LNCaP clone FGC (cell line): ENCODE results near the gene EFNA5.
"Not testable (repeated sequence)": the region's sequence is repeated elsewhere in the genome, so short reads cannot be mapped to it uniquely, and the experiment has no call there.

Experiments
- DNase-seq: peaks from one replicate; pipeline ENCODE4 v3.0.0-alpha.2; 2011; ENCODE audit warnings: low read depth
- H3K4me3 ChIP-seq: 2 replicates; pipeline ENCODE4 v1.5.1; 2011; ENCODE audit warnings: mild to moderate bottlenecking, low read depth, low read length, control low read depth
- TF ChIP-seq, protein P1 (sequence below): IDR thresholded peaks from 2 replicates; pipeline ENCODE4 v1.5.1; 2012; ENCODE audit warnings: mild to moderate bottlenecking; ENCODE audit not compliant: control insufficient read depth, insufficient read depth; ENCODE audit errors: extremely low read depth

EFNA5 gene

DNA sequence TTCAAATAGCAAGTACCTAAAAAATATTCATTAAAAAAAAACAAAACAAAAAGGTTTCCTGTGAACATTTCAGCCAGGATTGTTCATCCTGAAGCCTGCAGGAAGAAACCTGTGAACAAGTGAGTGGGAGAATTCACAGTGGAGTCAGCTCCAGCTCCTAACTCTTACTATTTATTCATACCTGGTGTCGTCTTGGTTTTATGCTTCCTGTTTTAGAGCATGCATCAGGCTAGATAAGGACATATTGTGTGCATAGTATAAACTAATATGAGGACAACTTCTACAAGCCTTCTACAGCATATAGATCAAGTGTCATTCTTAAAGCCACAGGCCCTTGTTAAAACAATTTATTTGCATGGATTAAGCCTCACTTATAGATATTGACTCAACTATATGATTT lies 169.9 kb downstream of the EFNA5 start:
- no peak for DNase-seq
- TF ChIP-seq, protein P1, sequence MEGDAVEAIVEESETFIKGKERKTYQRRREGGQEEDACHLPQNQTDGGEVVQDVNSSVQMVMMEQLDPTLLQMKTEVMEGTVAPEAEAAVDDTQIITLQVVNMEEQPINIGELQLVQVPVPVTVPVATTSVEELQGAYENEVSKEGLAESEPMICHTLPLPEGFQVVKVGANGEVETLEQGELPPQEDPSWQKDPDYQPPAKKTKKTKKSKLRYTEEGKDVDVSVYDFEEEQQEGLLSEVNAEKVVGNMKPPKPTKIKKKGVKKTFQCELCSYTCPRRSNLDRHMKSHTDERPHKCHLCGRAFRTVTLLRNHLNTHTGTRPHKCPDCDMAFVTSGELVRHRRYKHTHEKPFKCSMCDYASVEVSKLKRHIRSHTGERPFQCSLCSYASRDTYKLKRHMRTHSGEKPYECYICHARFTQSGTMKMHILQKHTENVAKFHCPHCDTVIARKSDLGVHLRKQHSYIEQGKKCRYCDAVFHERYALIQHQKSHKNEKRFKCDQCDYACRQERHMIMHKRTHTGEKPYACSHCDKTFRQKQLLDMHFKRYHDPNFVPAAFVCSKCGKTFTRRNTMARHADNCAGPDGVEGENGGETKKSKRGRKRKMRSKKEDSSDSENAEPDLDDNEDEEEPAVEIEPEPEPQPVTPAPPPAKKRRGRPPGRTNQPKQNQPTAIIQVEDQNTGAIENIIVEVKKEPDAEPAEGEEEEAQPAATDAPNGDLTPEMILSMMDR, result no peak

DNA sequence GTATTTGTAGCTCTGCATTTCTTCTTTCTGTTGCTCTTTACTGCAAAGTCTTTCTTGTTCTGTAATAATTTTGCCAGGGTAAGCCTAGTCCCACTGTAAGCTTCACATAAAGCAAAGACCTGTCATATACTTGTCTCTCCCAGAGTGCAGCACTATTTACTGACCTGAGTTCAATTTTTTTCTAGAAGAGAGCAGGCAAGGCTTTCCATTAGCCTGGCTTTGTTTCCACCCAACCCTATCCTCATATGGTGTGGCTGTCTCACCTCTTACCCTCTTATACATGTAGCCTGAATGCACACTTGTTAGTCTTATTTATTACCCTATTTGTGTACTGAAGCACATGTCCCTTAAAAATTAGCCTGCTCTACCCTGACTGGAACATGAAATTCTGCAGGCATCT lies 170.4 kb downstream of the EFNA5 start:
- no peak overlapping the region for H3K4me3 ChIP-seq
- TF ChIP-seq, protein P1, result no peak
- no peak for DNase-seq

More for the DNA sequence above, 169.9 kb downstream of the EFNA5 start:
- H3K4me3 ChIP-seq, result no peak overlapping the region

DNA sequence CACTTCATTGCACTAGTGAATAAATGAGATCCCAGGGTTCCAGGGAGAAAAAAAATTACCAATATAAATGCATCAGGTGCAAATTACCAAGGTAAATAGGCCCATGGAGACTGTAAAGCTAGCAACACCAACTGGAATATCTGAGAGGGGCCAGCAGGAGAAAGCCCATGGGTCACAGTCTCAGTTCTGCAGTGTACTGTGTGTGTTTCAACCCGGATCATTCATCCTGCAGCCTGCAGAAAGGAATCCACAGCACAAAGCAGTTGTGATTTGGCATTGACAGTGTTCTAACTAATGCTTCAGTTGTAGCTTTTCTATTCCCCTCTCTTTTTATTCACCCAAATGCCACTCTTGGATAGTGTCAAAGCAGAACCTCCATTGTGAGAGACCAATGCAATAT lies 171.0 kb downstream of the EFNA5 start:
- no peak overlapping the region for H3K4me3 ChIP-seq
- no peak for DNase-seq
- TF ChIP-seq, protein P1, result no peak

DNA sequence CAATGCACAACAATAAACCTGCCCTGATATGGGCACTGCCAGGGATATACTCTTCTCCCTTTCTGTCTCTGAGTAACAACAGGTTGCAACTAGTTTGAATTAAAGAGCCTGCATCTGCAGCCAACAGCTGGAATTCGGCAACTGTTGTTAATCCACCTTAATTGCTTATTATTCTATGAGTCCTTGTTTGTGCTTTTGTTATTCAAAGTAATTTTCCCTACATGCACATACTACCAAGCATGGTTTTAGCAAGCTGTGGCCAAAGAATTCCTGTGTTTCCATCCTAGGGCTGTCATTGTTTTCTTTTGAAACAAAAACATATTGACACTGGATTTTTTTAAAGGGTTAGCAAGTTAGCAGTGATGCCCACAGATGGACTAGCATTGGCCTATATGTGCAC lies 171.5 kb downstream of the EFNA5 start:
- DNase-seq, result no peak
- TF ChIP-seq, protein P1, result no peak
- no peak overlapping the region for H3K4me3 ChIP-seq

DNA sequence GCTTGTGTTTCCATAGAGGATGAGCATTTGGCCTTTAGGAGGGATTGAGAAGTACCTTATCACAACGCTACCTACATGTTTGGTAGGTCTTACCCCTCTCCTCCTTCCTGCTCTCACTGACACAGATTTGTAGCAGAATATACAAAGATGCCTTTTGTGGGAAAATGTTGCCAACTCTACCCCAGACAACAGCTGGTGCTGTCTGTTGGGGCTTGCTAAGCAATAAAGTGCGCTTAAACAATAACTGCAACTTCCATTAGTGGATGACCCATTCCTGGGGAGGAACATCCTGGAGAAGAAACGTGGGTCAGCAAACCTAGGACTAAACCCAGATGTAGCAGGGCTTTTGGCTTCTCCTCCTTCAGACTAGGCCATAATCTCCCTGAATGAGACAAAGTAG lies 174.3 kb downstream of the EFNA5 start:
- TF ChIP-seq, protein P1, result no peak
- H3K4me3 ChIP-seq, result no peak overlapping the region
- DNase-seq, result no peak

DNA sequence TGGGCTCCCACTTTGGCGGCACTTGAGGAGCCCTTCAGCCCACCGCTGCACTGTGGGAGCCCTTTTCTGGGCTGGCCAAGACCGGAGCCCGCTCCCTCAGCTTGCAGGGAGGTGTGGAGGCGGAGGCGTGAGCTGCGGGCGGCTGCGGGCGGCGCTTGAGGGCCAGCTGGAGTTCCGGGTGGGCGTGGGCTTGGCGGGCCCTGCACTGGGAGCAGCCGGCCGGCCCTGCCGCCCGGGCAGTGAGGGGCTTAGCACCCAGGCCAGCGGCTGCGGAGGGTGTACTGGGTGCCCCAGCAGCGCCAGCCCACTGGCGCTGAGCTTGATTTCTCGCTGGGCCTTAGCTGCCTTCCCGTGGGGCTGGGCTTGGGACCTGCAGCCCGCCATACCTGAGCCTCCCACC lies 176.6 kb downstream of the EFNA5 start:
- DNase-seq, H3K4me3 ChIP-seq: not testable (repeated sequence)

DNA sequence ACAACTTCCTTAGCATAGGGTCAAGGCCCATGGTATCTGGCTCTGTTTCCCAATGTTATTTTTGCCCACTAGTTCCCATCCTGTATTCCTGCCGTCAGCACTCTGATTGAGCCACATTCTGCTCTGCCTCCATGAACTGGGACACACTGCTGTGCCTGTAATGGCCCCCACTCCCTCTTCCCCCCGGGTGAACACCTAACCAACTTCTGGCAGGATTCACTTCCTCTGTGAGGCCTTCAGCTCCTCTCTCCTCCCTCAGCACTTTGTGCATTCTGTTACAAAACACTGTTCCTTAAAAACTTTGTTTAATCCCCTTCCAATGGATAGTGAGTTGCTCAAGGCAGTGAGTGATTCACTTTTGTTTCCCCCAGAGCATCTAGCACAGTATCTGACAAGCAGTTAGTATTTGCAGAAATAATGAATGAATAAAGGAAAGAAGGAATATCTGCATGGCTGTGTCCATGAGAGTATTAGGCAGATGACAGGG lies 183.6 kb downstream of the EFNA5 start:
- no peak for DNase-seq
- TF ChIP-seq, protein P1, result no peak
- H3K4me3 ChIP-seq, result no peak overlapping the region
